Measurements from ENCODE around the gene RAD51B.

The RAD51B gene

GRCh38 chr14:68777644-68778043 lies 958.1 kb downstream of the RAD51B start:
- DNase-seq (ENCODE audit: low read depth), result no peak
- TF ChIP-seq, protein P1, sequence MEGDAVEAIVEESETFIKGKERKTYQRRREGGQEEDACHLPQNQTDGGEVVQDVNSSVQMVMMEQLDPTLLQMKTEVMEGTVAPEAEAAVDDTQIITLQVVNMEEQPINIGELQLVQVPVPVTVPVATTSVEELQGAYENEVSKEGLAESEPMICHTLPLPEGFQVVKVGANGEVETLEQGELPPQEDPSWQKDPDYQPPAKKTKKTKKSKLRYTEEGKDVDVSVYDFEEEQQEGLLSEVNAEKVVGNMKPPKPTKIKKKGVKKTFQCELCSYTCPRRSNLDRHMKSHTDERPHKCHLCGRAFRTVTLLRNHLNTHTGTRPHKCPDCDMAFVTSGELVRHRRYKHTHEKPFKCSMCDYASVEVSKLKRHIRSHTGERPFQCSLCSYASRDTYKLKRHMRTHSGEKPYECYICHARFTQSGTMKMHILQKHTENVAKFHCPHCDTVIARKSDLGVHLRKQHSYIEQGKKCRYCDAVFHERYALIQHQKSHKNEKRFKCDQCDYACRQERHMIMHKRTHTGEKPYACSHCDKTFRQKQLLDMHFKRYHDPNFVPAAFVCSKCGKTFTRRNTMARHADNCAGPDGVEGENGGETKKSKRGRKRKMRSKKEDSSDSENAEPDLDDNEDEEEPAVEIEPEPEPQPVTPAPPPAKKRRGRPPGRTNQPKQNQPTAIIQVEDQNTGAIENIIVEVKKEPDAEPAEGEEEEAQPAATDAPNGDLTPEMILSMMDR (conservative IDR thresholded peaks at IDR 0.05; ENCODE audit: control insufficient read depth, insufficient read depth, low read depth, low read length), result no peak

More at GRCh38 chr14:68777644-68778043, 958.1 kb downstream of the RAD51B start:
- H3K4me3 ChIP-seq (ENCODE audit: control insufficient read depth, low read depth, low read length), result no peak overlapping the region

Data from fibroblast of mammary gland (primary cell).